Measurements from ENCODE around the gene HEXB. TPM values are rescaled to one million over a fixed set of nuclear protein-coding genes. Genes with fewer than 3 reads are reported as not detected.

Gene HEXB
- total and polyA plus RNA-seq, 9 of the 15 experiments (the other 6 are each of a cell fraction or from before 2014, with no cell fraction given) = 22.9 to 158 (median 108) TPM

GRCh38 chr5:74684900-74685851 is at the start of gene HEXB (continued):
- TF ChIP-seq ZNF740 (CRISPR knock-in tag; IDR thresholded peaks at IDR 0.05) (no peak), ZNF740 (tag; IDR thresholded peaks at IDR 0.05) (no peak), POLR2AphosphoS5 (IDR thresholded peaks at IDR 0.05; ENCODE audit: control insufficient read depth, insufficient read depth, low read depth, low read length) (peak; percentile 69), RUNX1 (IDR thresholded peaks at IDR 0.05; ENCODE audit: low read depth) (no peak), ZNF431 (CRISPR knock-in tag; IDR thresholded peaks at IDR 0.05) (no peak), RB1 (IDR thresholded peaks at IDR 0.05; ENCODE audit: low read depth) (peak; percentile 89), ZNF518B (CRISPR knock-in tag; IDR thresholded peaks at IDR 0.05) (no peak), GATAD2B (IDR thresholded peaks at IDR 0.05; ENCODE audit: borderline replicate concordance) (0 out of 2 replicates have a peak, but pooled peaks have one; percentile 15), CEBPZ (IDR thresholded peaks at IDR 0.05; ENCODE audit: borderline replicate concordance, low read depth, low read length) (no peak), ZNF561 (CRISPR knock-in tag; conservative IDR thresholded peaks at IDR 0.05) (no peak), FOXP1 (CRISPR knock-in tag; IDR thresholded peaks at IDR 0.05) (peak; percentile 45; the same call in 1 of the 2 replicates), EP300 (IDR thresholded peaks at IDR 0.05; ENCODE audit: low read length) (peak; percentile 8; the same call in 1 of the 2 replicates)
- TF ChIP-seq, protein P1, sequence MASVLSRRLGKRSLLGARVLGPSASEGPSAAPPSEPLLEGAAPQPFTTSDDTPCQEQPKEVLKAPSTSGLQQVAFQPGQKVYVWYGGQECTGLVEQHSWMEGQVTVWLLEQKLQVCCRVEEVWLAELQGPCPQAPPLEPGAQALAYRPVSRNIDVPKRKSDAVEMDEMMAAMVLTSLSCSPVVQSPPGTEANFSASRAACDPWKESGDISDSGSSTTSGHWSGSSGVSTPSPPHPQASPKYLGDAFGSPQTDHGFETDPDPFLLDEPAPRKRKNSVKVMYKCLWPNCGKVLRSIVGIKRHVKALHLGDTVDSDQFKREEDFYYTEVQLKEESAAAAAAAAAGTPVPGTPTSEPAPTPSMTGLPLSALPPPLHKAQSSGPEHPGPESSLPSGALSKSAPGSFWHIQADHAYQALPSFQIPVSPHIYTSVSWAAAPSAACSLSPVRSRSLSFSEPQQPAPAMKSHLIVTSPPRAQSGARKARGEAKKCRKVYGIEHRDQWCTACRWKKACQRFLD (CRISPR knock-in tag; IDR thresholded peaks at IDR 0.05) = no peak
- TF ChIP-seq, protein P2, sequence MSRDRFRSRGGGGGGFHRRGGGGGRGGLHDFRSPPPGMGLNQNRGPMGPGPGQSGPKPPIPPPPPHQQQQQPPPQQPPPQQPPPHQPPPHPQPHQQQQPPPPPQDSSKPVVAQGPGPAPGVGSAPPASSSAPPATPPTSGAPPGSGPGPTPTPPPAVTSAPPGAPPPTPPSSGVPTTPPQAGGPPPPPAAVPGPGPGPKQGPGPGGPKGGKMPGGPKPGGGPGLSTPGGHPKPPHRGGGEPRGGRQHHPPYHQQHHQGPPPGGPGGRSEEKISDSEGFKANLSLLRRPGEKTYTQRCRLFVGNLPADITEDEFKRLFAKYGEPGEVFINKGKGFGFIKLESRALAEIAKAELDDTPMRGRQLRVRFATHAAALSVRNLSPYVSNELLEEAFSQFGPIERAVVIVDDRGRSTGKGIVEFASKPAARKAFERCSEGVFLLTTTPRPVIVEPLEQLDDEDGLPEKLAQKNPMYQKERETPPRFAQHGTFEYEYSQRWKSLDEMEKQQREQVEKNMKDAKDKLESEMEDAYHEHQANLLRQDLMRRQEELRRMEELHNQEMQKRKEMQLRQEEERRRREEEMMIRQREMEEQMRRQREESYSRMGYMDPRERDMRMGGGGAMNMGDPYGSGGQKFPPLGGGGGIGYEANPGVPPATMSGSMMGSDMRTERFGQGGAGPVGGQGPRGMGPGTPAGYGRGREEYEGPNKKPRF (IDR thresholded peaks at IDR 0.05; ENCODE audit: low read depth, low read length) = no peak
